Activated CD4-positive, alpha-beta memory T cell treated with anti-CD3 and anti-CD28 coated beads for 36 hours (primary cell): ENCODE data around the gene C5orf63. TPM values are rescaled to one million over a fixed set of nuclear protein-coding genes. Genes with fewer than 3 reads are reported as not detected.

ENCODE experiments used
- CTCF ChIA-PET: fragments of 350-600 bp; sonication (Branson Sonifier 250); formaldehyde crosslinking; loops from one replicate; lab custom pipeline; 2021; ENCODE audit warnings: antibody characterized with exemption, inconsistent platforms; lab: Charles Lee
- POLR2A ChIA-PET: fragments of 350-600 bp; sonication (Branson Sonifier 250); formaldehyde crosslinking; loops from one replicate; lab custom pipeline; 2021; ENCODE audit warnings: antibody characterized with exemption; lab: Charles Lee
- DNase-seq: peaks from one replicate; pipeline ENCODE4 v3.0.0-alpha.2; 2020
- H3K27ac Mint-ChIP-seq: one replicate; pipeline ENCODE4 v1.8.0; 2021; ENCODE audit warnings: mixed read lengths
- H3K27me3 Mint-ChIP-seq: one replicate; pipeline ENCODE4 v1.8.0; 2021; ENCODE audit warnings: mixed read lengths
- H3K36me3 Mint-ChIP-seq: one replicate; pipeline ENCODE4 v1.8.0; 2021; ENCODE audit warnings: mixed read lengths
- H3K4me1 Mint-ChIP-seq: one replicate; pipeline ENCODE4 v1.8.0; 2021; ENCODE audit warnings: low read depth, mixed read lengths
- H3K4me3 Mint-ChIP-seq: one replicate; pipeline ENCODE4 v1.8.0; 2021; ENCODE audit warnings: mild to moderate bottlenecking, mixed read lengths
- H3K9me3 Mint-ChIP-seq: one replicate; pipeline ENCODE4 v1.8.0; 2021; ENCODE audit warnings: mixed read lengths
- intact Hi-C: fragments of 100-400 bp; cut with micrococcal nuclease; formaldehyde crosslinking; loops from one replicate; pipeline ENCODE4 v1.15.1; 2023
- total RNA-seq, 2 experiments: library from RNA; stranded (reverse); gene quantifications; one replicate each; pipeline ENCODE4 v1.2.3, GENCODE V29; 2021

The C5orf63 gene
- total RNA-seq, 2 experiments from 2014 or later = 9.4 to 9.7 TPM

- peaks cover 5% of the 10 kb centered on the region for H3K4me1 Mint-ChIP-seq
- no peaks in the 10 kb centered on the region for H3K27me3 Mint-ChIP-seq
- H3K9me3 Mint-ChIP-seq = no peaks in the 10 kb centered on the region
- H3K36me3 Mint-ChIP-seq = no peaks in the 10 kb centered on the region
- CTCF ChIA-PET = no interaction called here
- no peak for DNase-seq
- no peak overlapping the region for H3K27ac Mint-ChIP-seq
- no peak overlapping the region for H3K4me3 Mint-ChIP-seq
- intact Hi-C loops = no loop called here
- POLR2A ChIA-PET = no interaction called here
Measured at GRCh38 chr5:127089191-127089590, 15.9 kb upstream of the C5orf63 start.

- Mint-ChIP-seq H3K27me3 (no peaks in the 10 kb centered on the region), H3K27ac (no peak overlapping the region)
Measured at GRCh38 chr5:127088251-127088650, 14.9 kb upstream of the C5orf63 start.

GRCh38 chr5:127086589-127086988 lies 13.3 kb upstream of the C5orf63 start:
- Mint-ChIP-seq H3K27ac (no peak overlapping the region), H3K4me3 (no peak overlapping the region), H3K4me1 (peaks cover 5% of the 10 kb centered on the region), H3K9me3 (no peaks in the 10 kb centered on the region), H3K27me3 (no peaks in the 10 kb centered on the region), H3K36me3 (no peaks in the 10 kb centered on the region)
- ChIA-PET POLR2A (no interaction called here), CTCF (no interaction called here)
- intact Hi-C loops = no loop called here
- DNase-seq = no peak

More at GRCh38 chr5:127088251-127088650, 14.9 kb upstream of the C5orf63 start:
- ChIA-PET CTCF (no interaction called here), POLR2A (no interaction called here)
- DNase-seq = no peak
- Mint-ChIP-seq H3K36me3 (no peaks in the 10 kb centered on the region), H3K4me3 (no peak overlapping the region), H3K9me3 (no peaks in the 10 kb centered on the region), H3K4me1 (peaks cover 5% of the 10 kb centered on the region)
- intact Hi-C loops = no loop called here

- ChIA-PET CTCF (no interaction called here), POLR2A (no interaction called here)
- DNase-seq = no peak
- H3K36me3 Mint-ChIP-seq = no peaks in the 10 kb centered on the region
- H3K27ac Mint-ChIP-seq = no peak overlapping the region
- H3K27me3 Mint-ChIP-seq = no peaks in the 10 kb centered on the region
- intact Hi-C loops = no loop called here
- no peak overlapping the region for H3K4me3 Mint-ChIP-seq
- H3K9me3 Mint-ChIP-seq = no peaks in the 10 kb centered on the region
- peaks cover 5% of the 10 kb centered on the region for H3K4me1 Mint-ChIP-seq
Measured at GRCh38 chr5:127085796-127086195, 12.5 kb upstream of the C5orf63 start.

GRCh38 chr5:127085371-127085770 lies 12.1 kb upstream of the C5orf63 start:
- H3K4me3 Mint-ChIP-seq = no peak overlapping the region
- no peaks in the 10 kb centered on the region for H3K36me3 Mint-ChIP-seq
- CTCF ChIA-PET = no interaction called here
- intact Hi-C loops = no loop called here
- H3K9me3 Mint-ChIP-seq = no peaks in the 10 kb centered on the region
- POLR2A ChIA-PET = no interaction called here
- no peaks in the 10 kb centered on the region for H3K27me3 Mint-ChIP-seq
- peaks cover 5% of the 10 kb centered on the region for H3K4me1 Mint-ChIP-seq
- no peak for DNase-seq
- H3K27ac Mint-ChIP-seq = no peak overlapping the region

GRCh38 chr5:127084656-127085055 lies 11.4 kb upstream of the C5orf63 start:
- ChIA-PET CTCF (no interaction called here), POLR2A (no interaction called here)
- H3K4me1 Mint-ChIP-seq = peaks cover 5% of the 10 kb centered on the region
- H3K27ac Mint-ChIP-seq = no peak overlapping the region
- no peaks in the 10 kb centered on the region for H3K9me3 Mint-ChIP-seq
- DNase-seq = no peak
- intact Hi-C loops = no loop called here
- no peak overlapping the region for H3K4me3 Mint-ChIP-seq
- no peaks in the 10 kb centered on the region for H3K36me3 Mint-ChIP-seq
- H3K27me3 Mint-ChIP-seq = no peaks in the 10 kb centered on the region

- Mint-ChIP-seq H3K4me1 (no peaks in the 10 kb centered on the region), H3K4me3 (no peak overlapping the region), H3K27me3 (no peaks in the 10 kb centered on the region), H3K27ac (no peak overlapping the region), H3K9me3 (no peaks in the 10 kb centered on the region), H3K36me3 (no peaks in the 10 kb centered on the region)
- intact Hi-C loops = no loop called here
- POLR2A ChIA-PET = no interaction called here
- CTCF ChIA-PET = no interaction called here
- no peak for DNase-seq
Measured at GRCh38 chr5:127083711-127084110, 10.4 kb upstream of the C5orf63 start.

GRCh38 chr5:127079994-127080491 lies 6.7 kb upstream of the C5orf63 start:
- H3K9me3 Mint-ChIP-seq = no peaks in the 10 kb centered on the region
- CTCF ChIA-PET = no interaction called here
- H3K4me1 Mint-ChIP-seq = no peaks in the 10 kb centered on the region
- no peak overlapping the region for H3K27ac Mint-ChIP-seq
- intact Hi-C loops = no loop called here
- POLR2A ChIA-PET = no interaction called here
- no peaks in the 10 kb centered on the region for H3K27me3 Mint-ChIP-seq
- no peaks in the 10 kb centered on the region for H3K36me3 Mint-ChIP-seq
- H3K4me3 Mint-ChIP-seq = no peak overlapping the region
- no peak for DNase-seq

- no peaks in the 10 kb centered on the region for H3K36me3 Mint-ChIP-seq
- POLR2A ChIA-PET = no interaction called here
- intact Hi-C loops = no loop called here
- DNase-seq = no peak
- no peaks in the 10 kb centered on the region for H3K27me3 Mint-ChIP-seq
- H3K4me1 Mint-ChIP-seq = peaks cover 7% of the 10 kb centered on the region
- H3K9me3 Mint-ChIP-seq = no peaks in the 10 kb centered on the region
- CTCF ChIA-PET = no interaction called here
- no peak overlapping the region for H3K27ac Mint-ChIP-seq
- H3K4me3 Mint-ChIP-seq = no peak overlapping the region
Measured at GRCh38 chr5:127077366-127077765, 4.1 kb upstream of the C5orf63 start.

GRCh38 chr5:127076315-127077129 lies 3.2 kb upstream of the C5orf63 start:
- POLR2A ChIA-PET = no interaction called here

GRCh38 chr5:127074466-127074865 lies 1.2 kb upstream of the C5orf63 start:
- POLR2A ChIA-PET = no interaction called here
- H3K4me3 Mint-ChIP-seq = no peak overlapping the region

More at GRCh38 chr5:127076315-127077129, 3.2 kb upstream of the C5orf63 start:
- no peak overlapping the region for H3K27ac Mint-ChIP-seq
- H3K4me3 Mint-ChIP-seq = no peak overlapping the region
- CTCF ChIA-PET = no interaction called here
- H3K4me1 Mint-ChIP-seq = peaks cover 10% of the 10 kb centered on the region
- DNase-seq = no peak
- H3K27me3 Mint-ChIP-seq = no peaks in the 10 kb centered on the region
- intact Hi-C loops = no loop called here
- no peaks in the 10 kb centered on the region for H3K9me3 Mint-ChIP-seq
- no peaks in the 10 kb centered on the region for H3K36me3 Mint-ChIP-seq

GRCh38 chr5:127070243-127070642 lies 3.1 kb downstream of the C5orf63 start:
- H3K27ac Mint-ChIP-seq = no peak overlapping the region
- peaks cover 10% of the 10 kb centered on the region for H3K4me1 Mint-ChIP-seq
- DNase-seq = no peak
- no peak overlapping the region for H3K4me3 Mint-ChIP-seq
- H3K36me3 Mint-ChIP-seq = peaks cover 6% of the 10 kb centered on the region
- H3K27me3 Mint-ChIP-seq = no peaks in the 10 kb centered on the region
- intact Hi-C loops = loop anchor here (5.0 kb wide), 2 partner anchors 308 to 393 kb away; no protein-coding TSS in a partner anchor
- ChIA-PET POLR2A (no interaction called here), CTCF (no interaction called here)
- no peaks in the 10 kb centered on the region for H3K9me3 Mint-ChIP-seq

More at GRCh38 chr5:127074466-127074865, 1.2 kb upstream of the C5orf63 start:
- no peak for DNase-seq
- CTCF ChIA-PET = interaction anchor here (1.0 kb wide), 1 partner anchor 399 kb away, joined by 4 read pairs; no protein-coding TSS in a partner anchor
- peaks cover 3% of the 10 kb centered on the region for H3K36me3 Mint-ChIP-seq
- no peak overlapping the region for H3K27ac Mint-ChIP-seq
- H3K4me1 Mint-ChIP-seq = peaks cover 10% of the 10 kb centered on the region
- H3K27me3 Mint-ChIP-seq = no peaks in the 10 kb centered on the region
- intact Hi-C loops = loop anchor here (5.0 kb wide), 2 partner anchors 312 to 397 kb away; no protein-coding TSS in a partner anchor
- no peaks in the 10 kb centered on the region for H3K9me3 Mint-ChIP-seq
